GM12892 (cell line): ENCODE results near the gene ROBO4.
A peak's percentile ranks its signal among the peaks of the same experiment; 100 is the strongest.

ENCODE experiments used
- DNase-seq: peaks from one replicate; pipeline ENCODE4 v3.0.0; 2011; ENCODE audit not compliant: insufficient read length
- FAIRE-seq: peaks from 2 replicates; lab custom pipeline; 2011; peaks lifted over from hg19 to GRCh38; lab: Jason Lieb, UNC
- POLR2A ChIP-seq: IDR thresholded peaks from 2 replicates; pipeline ENCODE4 v1.6.1; 2011; ENCODE audit warnings: low read depth, low read length, control low read depth
- POLR2AphosphoS5 ChIP-seq: IDR thresholded peaks from 2 replicates; pipeline ENCODE4 v1.6.1; 2011; ENCODE audit warnings: low read depth, low read length, control low read depth
- TAF1 ChIP-seq: IDR thresholded peaks from 2 replicates; pipeline ENCODE4 v1.6.1; 2011; ENCODE audit warnings: low read depth, mild to moderate bottlenecking, control low read depth, low read length, borderline replicate concordance

Gene ROBO4

DNA sequence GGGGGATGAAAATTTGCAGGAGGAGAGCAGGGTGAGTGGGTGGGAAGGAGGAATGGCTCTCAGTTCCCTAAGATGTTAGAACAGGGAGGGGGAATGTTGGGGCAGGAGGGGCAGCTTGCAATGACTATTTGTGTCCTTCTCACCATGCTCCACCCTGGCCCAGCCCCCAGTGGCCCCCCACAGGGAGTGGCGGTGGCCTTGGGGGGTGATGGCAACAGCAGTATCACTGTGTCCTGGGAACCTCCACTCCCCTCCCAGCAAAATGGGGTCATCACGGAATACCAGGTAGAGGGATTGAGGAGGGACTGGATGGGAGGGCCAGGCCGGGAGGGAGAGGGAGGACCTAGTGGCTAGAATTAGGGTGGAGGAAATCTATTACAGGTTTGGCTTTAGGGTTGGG lies 22.3 kb downstream of the ROBO4 start:
- no peak for DNase-seq
- no peak for FAIRE-seq
- TF ChIP-seq TAF1 (no peak), POLR2A (no peak), POLR2AphosphoS5 (no peak)

DNA sequence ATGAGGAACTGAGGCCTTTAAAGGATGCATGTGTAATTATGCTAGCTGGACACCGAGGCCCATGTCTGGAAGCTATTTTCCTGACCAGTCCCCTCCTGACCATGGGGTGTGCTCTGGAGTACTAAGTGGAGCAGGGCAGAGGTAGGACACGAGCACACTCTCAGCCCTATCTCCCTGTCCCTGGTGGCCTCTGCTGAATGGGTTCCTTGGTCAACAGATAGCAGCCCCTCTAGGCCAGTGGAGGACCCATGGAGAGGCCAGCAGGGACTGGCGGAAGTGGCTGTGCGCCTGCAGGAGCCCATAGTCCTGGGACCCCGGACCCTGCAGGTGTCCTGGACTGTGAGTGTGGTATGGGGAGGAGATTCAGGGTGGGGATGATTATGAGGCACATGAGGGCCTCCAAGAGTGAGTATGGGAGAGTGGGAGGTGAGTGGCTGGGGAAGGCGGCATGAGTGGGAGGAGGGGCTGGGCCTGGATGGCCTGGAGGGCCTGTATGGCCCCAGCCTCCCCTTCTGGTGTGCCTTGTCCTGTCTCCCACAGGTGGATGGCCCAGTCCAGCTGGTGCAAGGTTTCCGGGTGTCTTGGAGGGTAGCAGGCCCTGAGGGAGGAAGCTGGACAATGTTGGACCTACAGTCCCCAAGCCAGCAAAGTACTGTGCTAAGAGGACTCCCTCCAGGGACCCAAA lies 23.0 kb downstream of the ROBO4 start:
- no peak for TF ChIP-seq TAF1
- TF ChIP-seq POLR2A: no peak
- no peak for TF ChIP-seq POLR2AphosphoS5
- FAIRE-seq: no peak
- DNase-seq: no peak

DNA sequence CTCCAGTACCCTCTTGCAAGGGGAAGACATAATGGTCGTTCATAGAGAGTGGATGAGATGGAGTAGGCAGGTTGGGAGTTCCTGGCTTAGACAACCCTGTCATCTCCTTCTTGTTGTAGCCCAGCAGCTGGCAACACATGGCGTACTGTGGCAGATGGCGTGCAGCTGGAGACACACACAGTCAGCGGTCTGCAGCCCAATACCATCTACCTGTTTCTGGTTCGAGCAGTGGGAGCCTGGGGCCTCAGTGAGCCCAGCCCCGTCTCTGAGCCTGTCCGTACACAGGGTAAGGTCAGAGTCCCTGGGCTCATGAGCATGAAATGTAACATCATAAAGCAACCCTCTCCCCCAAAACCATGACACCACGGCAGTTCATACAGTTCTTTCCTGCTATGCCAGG lies 23.7 kb downstream of the ROBO4 start:
- DNase-seq (no peak), FAIRE-seq (no peak)
- no peak for TF ChIP-seq POLR2AphosphoS5
- TF ChIP-seq TAF1: no peak
- no peak for TF ChIP-seq POLR2A

DNA sequence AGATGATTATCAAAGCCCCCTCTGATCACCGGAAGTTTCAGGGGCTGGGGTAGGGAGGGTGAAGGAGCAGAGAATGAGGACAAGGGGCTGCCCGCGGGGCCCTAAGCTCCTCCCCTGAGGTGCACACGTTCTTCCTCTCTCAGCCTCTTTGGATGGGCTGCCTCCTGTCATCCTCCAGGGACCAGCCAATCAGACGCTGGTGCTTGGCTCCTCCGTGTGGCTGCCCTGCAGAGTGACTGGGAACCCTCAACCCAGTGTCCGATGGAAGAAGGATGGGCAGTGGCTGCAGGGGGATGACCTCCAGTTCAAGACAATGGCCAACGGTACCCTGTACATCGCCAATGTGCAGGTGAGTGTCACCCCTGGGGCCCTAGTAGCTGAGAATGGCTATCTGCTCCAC lies 24.9 kb downstream of the ROBO4 start:
- DNase-seq: no peak
- no peak for FAIRE-seq
- TF ChIP-seq POLR2A: no peak
- TF ChIP-seq POLR2AphosphoS5: no peak
- no peak for TF ChIP-seq TAF1

DNA sequence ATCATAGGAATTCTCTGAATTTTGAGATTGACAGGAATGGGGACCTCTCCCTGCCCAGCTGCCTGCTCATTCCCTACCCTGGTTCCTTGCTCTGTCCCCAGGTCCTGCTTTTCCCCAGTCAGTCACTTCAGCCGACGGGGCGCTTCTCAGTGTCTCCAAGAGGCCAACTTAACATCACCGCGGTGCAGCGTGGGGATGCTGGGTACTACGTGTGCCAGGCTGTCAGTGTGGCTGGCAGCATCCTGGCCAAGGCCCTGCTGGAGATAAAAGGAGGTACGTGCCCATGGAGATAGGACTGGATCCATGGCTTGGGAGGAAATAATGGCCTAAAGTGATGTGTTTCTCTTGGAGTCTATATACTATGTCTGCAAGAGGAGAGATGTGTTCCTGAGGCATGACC lies 25.4 kb downstream of the ROBO4 start:
- FAIRE-seq (no peak), DNase-seq (no peak)
- TF ChIP-seq POLR2AphosphoS5 (no peak), POLR2A (no peak), TAF1 (no peak)

DNA sequence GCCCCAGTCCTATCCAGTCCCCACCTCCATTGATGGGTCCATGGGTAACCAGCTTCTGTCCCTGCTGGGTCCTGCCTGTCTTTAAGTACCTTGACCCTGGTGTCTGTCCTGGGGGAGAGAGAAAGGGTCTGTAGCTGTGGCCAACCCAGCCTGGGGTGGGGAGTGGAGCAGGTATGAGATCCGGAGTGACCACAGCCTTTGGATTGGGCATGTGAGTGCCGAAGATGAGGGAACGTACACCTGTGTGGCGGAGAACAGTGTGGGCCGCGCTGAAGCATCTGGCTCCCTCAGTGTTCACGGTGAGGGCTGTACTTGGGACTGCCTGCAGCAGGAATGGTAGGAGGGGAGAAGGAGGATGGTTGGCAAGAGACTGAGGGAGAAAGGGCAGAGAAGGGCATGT lies 27.2 kb downstream of the ROBO4 start:
- no peak for DNase-seq
- FAIRE-seq: no peak
- TF ChIP-seq POLR2A (no peak), POLR2AphosphoS5 (no peak), TAF1 (no peak)

DNA sequence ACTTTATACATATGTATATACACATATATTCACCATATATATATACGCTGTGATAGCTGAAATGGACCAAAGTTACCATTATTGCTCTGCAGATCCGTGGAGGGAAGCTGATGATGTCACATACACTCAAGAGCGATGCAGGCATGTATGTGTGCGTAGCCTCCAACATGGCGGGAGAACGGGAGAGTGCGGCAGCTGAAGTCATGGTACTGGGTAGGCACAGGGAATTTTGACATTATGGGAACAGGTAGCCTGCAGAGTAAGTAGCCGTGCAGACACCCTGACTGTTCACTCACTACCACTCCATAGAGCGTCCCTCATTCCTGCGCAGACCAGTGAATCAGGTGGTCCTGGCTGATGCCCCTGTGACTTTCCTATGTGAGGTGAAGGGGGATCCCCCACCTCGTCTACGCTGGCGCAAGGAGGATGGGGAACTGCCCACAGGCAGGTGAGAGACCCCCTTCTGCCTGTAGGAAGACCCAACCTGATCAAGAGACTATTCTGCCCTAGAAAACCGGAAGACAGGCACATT lies 27.7 kb downstream of the ROBO4 start:
- DNase-seq (no peak), FAIRE-seq (no peak)
- TF ChIP-seq POLR2A: no peak
- no peak for TF ChIP-seq TAF1
- TF ChIP-seq POLR2AphosphoS5: no peak

DNA sequence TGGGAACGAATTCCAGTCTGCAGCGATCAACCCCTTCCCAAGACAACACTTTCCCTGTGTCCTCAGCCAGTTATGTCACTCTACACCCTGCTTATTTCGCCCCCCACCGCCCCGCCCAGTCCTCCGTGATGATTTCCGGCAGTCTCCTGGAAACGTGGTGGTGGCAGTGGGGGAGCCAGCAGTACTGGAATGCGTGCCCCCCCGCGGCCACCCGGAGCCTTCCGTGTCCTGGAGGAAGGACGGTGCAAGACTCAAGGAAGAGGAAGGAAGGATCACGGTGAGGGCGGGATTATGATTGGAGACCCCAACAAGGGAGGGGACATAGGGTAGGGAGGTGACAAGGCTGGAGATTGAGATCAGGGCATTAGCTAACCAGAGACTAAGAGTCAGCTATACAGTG lies 28.3 kb downstream of the ROBO4 start:
- TF ChIP-seq POLR2A (no peak), TAF1 (no peak), POLR2AphosphoS5 (no peak)
- DNase-seq (no peak), FAIRE-seq (no peak)

DNA sequence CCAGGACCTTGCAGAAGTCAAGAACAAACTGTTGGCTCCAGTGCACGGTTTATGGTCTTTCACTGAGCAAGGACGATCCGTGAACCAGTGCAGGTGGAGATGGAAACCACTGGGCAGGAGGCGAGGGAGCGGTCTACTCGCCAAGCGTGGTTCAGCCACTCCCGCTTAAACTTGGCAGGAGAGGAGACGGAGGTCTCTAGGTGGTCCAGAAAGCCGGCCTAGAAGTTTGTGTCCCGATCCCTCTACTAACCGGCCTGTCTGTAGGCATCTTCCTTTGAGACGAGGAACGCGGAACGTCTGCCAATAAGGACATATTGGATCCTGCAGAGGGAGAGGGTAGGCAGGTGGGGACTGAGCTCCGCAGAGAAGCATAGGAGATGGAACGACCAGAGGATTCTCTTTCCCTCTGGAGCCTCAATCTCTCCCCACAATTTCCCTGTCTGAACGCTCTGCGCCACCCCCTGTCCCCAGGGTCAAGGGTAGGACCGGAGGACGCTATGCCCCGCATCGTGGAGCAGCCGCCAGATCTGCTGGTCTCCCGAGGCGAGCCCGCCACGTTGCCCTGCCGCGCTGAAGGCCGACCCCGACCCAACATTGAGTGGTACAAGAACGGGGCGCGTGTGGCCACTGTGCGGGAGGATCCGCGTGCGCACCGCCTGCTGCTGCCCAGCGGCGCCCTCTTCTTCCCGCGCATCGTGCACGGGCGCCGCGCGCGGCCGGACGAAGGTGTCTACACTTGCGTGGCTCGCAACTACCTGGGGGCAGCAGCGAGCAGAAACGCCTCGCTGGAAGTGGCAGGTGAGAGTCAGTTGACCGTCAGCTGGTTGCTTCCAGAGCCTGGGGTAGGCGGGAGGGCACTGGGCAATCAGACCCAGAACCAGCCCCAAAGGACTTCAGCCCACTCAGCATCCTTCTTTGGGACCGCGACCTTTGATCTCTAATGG lies 29.1 kb downstream of the ROBO4 start:
- DNase-seq (no peak), FAIRE-seq (no peak)
- TF ChIP-seq POLR2AphosphoS5 (no peak), POLR2A (no peak), TAF1 (no peak)

DNA sequence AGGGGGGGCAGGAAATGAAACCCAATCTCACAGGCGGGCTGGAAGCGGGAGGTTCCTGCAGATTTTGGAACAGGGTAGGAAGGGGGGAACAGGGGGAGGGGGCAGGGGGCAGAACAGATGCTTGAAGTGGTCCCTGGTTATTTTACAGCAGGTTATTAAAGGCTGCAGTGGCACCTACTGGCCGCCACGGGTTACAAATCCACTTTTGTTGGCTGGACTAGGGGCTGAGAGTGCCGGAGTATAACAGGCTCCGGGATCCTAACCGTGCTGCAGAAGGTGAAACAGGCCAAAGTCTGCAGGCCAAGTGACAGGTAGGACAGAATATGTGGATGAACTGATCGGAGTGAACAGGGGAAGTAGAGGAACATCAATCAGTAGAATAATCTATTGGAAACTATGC lies 30.0 kb downstream of the ROBO4 start:
- DNase-seq: no peak
- TF ChIP-seq POLR2AphosphoS5: no peak
- no peak for TF ChIP-seq POLR2A
- TF ChIP-seq TAF1: no peak
- FAIRE-seq: peak; percentile 57
